ENCODE results near the gene SLC2A6. TPM values are rescaled to one million over a fixed set of nuclear protein-coding genes. Genes with fewer than 3 reads are reported as not detected.

SLC2A6 gene
- total RNA-seq, 1 experiment from 2014 or later: 18.7 TPM

DNA sequence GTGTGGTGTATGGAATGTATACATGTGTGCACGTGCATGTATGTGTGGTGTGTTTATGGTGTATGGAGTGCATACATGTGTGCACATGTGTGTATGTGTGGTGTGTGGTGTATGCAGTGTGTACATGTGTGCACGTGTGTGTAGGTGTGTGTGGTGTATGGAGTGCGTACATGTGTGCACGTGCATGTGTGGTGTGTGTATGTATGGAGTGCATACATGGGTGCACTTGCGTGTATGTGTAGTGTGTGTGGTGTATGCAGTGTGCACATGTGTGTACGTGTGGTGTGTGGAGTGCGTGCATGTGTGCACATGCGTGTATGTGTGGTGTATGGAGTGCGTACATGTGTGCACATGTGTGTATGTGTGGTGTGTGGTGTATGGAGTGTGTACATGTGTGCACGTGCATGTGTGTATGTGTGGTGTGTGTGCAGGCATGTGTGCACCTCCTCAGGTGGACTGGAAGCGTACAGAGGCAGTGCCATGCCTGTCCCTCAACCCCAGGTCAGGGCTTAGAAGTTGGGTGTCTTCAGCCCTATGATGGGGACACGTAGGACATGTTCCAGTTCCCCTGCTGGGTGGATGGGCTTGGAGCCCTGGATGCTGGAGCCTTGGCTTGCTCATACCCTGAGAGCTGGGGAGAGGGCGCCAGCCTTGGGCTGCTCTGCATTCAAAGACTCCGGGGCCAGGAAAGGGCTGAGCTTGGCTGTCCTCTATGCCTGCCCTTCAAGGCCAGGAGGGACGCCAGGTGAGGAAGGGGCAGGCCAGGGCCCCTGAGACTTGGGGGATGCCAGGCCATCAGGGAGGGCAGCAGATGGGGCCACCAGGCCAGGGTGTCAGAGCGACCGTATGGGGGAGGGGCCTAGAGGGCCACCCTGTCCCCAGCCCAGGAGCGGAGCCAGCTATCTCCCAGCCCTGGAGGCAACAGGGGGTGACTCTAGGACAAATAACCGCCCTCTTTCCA, 33.6 kb upstream of the SLC2A6 start:
- no CpG with 5 or more reads among the region's 19 CpGs for WGBS (ENCODE audit: extremely low coverage, insufficient read length, low lambda C conversion rate)

More for the DNA sequence above, 33.6 kb upstream of the SLC2A6 start:
- Histone ChIP-seq H3K18ac (ENCODE audit: insufficient read length, low read depth, low read length) (peak overlapping the region; percentile 0), H2AK5ac (ENCODE audit: insufficient read length, low read length) (no peak overlapping the region), H4K5ac (ENCODE audit: insufficient read length, low read depth, low read length) (no peak overlapping the region), H3K4me1 (ENCODE audit: insufficient read depth, low read length) (peaks cover 2% of the 10 kb centered on the region; the same call in 1 of the 2 replicates), H2BK5ac (ENCODE audit: insufficient read length, low read length) (no peak overlapping the region), H2BK20ac (ENCODE audit: low read depth, low read length, poor library complexity, severe bottlenecking) (no peak overlapping the region), H2BK12ac (ENCODE audit: insufficient read length, low read depth, low read length) (no peak overlapping the region), H3K4ac (ENCODE audit: low read depth, low read length) (no peak overlapping the region), H2AFZ (ENCODE audit: low read length) (no peak overlapping the region), H3K9me3 (ENCODE audit: control insufficient read depth, low read depth, low read length) (no peaks in the 10 kb centered on the region), H4K20me1 (ENCODE audit: control insufficient read depth, insufficient read depth, insufficient read length) (peaks cover 3% of the 10 kb centered on the region), H3K23me2 (ENCODE audit: insufficient read length, low read depth, low read length, poor library complexity, severe bottlenecking) (no peaks in the 10 kb centered on the region), H3K79me1 (ENCODE audit: insufficient read depth, low read depth, low read length, poor library complexity, severe bottlenecking) (no peaks in the 10 kb centered on the region), H3T11ph (ENCODE audit: low read length) (no peak overlapping the region), H3K27me3 (ENCODE audit: insufficient read depth, low read length) (no peaks in the 10 kb centered on the region), H2BK15ac (ENCODE audit: low read depth, low read length) (no peak overlapping the region), H3K9ac (ENCODE audit: extremely low read depth, insufficient read length, low read length) (no peak overlapping the region), H3K14ac (ENCODE audit: insufficient read depth, low read length) (no peak overlapping the region; the same call in 1 of the 2 replicates), H4K8ac (replicated peaks; ENCODE audit: insufficient read length, low read depth, low read length) (peak overlapping the region; percentile 25), H3K4me2 (ENCODE audit: insufficient read depth, insufficient read length, low read length) (no peak overlapping the region), H3K79me2 (ENCODE audit: insufficient read depth, low read length) (no peaks in the 10 kb centered on the region), H2BK120ac (ENCODE audit: low read depth, low read length, poor library complexity, severe bottlenecking) (no peak overlapping the region), H4K91ac (ENCODE audit: insufficient read length, low read depth, low read length) (no peak overlapping the region), H3K27ac (ENCODE audit: insufficient read length, low read depth, low read length) (no peak overlapping the region), H3K23ac (ENCODE audit: insufficient read length, low read depth, low read length) (no peak overlapping the region), H3K56ac (ENCODE audit: insufficient read length, low read depth, low read length) (no peak overlapping the region)
- no peaks in the 10 kb centered on the region for H3K36me3 Mint-ChIP-seq (ENCODE audit: insufficient read depth in 1 of 3, low read depth in 3 of 3)
- no peak for DNase-seq
- H3K9me3 Mint-ChIP-seq: no peaks in the 10 kb centered on the region
- H3K27ac Mint-ChIP-seq: no peak overlapping the region
- H3K4me1 Mint-ChIP-seq: peaks cover 8 to 17% of the 10 kb centered on the region in 2 experiments
- TF ChIP-seq, protein P1, sequence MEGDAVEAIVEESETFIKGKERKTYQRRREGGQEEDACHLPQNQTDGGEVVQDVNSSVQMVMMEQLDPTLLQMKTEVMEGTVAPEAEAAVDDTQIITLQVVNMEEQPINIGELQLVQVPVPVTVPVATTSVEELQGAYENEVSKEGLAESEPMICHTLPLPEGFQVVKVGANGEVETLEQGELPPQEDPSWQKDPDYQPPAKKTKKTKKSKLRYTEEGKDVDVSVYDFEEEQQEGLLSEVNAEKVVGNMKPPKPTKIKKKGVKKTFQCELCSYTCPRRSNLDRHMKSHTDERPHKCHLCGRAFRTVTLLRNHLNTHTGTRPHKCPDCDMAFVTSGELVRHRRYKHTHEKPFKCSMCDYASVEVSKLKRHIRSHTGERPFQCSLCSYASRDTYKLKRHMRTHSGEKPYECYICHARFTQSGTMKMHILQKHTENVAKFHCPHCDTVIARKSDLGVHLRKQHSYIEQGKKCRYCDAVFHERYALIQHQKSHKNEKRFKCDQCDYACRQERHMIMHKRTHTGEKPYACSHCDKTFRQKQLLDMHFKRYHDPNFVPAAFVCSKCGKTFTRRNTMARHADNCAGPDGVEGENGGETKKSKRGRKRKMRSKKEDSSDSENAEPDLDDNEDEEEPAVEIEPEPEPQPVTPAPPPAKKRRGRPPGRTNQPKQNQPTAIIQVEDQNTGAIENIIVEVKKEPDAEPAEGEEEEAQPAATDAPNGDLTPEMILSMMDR (conservative IDR thresholded peaks at IDR 0.05): no peak
- H3K27me3 Mint-ChIP-seq (ENCODE audit: low read depth): peaks cover 20% of the 10 kb centered on the region
- no peak overlapping the region for H3K4me3 Mint-ChIP-seq
